BJ (cell line): Measurements from ENCODE around the gene OR2A25. TPM values are rescaled to one million over a fixed set of nuclear protein-coding genes. Genes with fewer than 3 reads are reported as not detected.

ENCODE experiments used
- CTCF ChIA-PET: fragments of 350-600 bp; formaldehyde crosslinking; extraction: SDS; loops from one replicate; lab custom pipeline; 2021; ENCODE audit warnings: antibody characterized with exemption, inconsistent platforms; lab: Yijun Ruan, JAX
- POLR2A ChIA-PET: fragments of 300-600 bp; sonication (Branson Sonifier 250); formaldehyde crosslinking; extraction: SDS; loops from one replicate; lab custom pipeline; 2021; ENCODE audit warnings: antibody characterized with exemption; lab: Charles Lee
- DNase-seq: peaks from one replicate; pipeline ENCODE4 v3.0.0-alpha.2; 2011; ENCODE audit warnings: low read depth
- H3K27me3 ChIP-seq: 2 replicates; pipeline ENCODE4 v1.6.0; 2011; ENCODE audit warnings: low read length; ENCODE audit not compliant: control insufficient read depth, insufficient read depth
- H3K36me3 ChIP-seq: 2 replicates; pipeline ENCODE4 v1.5.1; 2011; ENCODE audit warnings: low read length; ENCODE audit not compliant: control insufficient read depth, insufficient read depth
- H3K4me3 ChIP-seq: 2 replicates; pipeline ENCODE4 v1.5.1; 2011; ENCODE audit warnings: low read depth, mild to moderate bottlenecking, control low read depth, low read length
- CTCF ChIP-seq: IDR thresholded peaks from 2 replicates; pipeline ENCODE4 v1.5.1; 2011; ENCODE audit warnings: low read depth, mild to moderate bottlenecking, control low read depth, inconsistent platforms, low read length, moderate library complexity; ENCODE audit not compliant: insufficient read depth
- polyA plus RNA-seq: library from polyadenylated mRNA; depleted of rRNA; stranded (reverse); fragments of >200 nt; gene quantifications from 2 replicates; pipeline ENCODE4 v1.2.3, GENCODE V29; 2011

Gene OR2A25
- polyA plus RNA-seq, 1 experiment: not detected

DNA sequence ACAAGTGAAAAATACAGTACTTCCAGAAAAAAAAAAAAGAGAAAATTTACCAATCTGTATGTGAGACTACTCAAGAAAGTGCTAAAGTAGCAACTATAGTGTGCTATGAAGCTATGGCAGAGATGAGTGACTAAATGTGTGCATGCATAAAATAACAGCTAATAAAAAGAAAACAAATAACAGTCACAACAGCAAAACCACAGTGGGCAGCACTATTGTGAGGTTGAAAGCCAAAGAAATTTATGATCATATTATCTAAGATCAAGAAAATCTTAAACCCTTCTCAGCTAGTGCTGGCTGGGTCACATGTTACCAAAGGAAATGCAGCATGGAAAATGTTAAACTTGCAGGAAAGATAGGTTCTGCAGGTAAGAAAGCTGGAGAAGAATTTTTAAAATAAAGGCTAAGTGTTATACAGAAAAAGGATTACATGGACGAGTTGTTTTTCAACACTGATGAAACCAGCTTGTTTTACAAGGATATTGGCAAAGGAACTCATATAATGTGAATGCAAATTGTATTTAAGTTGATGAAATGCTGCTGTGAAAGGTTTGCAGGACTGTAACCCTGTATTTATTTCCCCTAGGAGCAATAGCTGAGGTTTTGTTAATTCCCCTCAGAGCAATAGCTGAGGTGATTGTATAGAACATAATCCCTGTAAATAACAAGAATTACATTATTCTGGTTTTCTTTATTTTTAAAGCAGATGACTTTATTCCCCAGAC lies 36.5 kb upstream of the OR2A25 start:
- no peak for TF ChIP-seq CTCF
- ChIA-PET CTCF (interaction anchor here (0.6 to 1.4 kb wide), 5 partner anchors 12 to 1388 kb away, joined by 3 to 5 read pairs (median 4); no protein-coding TSS in a partner anchor), POLR2A (no interaction called here)
- H3K4me3 ChIP-seq: no peak overlapping the region
- DNase-seq: no peak
- no peaks in the 10 kb centered on the region for H3K36me3 ChIP-seq
- no peaks in the 10 kb centered on the region for H3K27me3 ChIP-seq

GRCh38 chr7:144035385-144035784 lies 34.2 kb upstream of the OR2A25 start:
- DNase-seq: no peak
- no peak for TF ChIP-seq CTCF
- no peak overlapping the region for H3K4me3 ChIP-seq
- H3K36me3 ChIP-seq: no peaks in the 10 kb centered on the region
- no peaks in the 10 kb centered on the region for H3K27me3 ChIP-seq
- CTCF ChIA-PET: no interaction called here
- POLR2A ChIA-PET: no interaction called here

DNA sequence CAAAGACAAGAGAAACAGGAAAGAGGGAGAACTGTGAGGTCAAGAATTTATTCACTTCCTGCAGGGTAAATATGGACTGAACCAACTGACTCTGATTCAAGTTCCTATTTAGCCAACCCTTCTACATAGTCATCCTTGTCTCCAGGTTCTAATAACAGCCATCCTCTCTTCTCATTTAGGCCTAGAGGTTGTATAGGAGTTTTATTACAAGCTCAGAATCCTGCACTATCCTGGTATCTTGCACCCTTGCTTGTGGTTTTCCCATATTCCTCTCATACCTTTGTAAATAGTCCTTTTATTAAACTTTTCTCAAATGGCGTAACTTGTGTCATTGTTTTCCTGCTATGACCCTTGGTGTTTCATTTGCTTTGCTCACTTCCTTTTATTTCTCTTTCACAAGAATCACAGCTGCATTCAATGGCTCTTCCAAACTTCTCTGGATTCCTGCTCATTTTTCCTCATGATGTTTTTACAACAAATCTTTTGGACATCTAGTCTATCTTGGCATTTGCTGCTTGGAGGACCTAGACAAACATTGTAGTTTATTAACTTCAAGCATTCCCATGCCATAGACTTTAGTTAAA lies 33.2 kb upstream of the OR2A25 start:
- Histone ChIP-seq H3K36me3 (no peaks in the 10 kb centered on the region), H3K27me3 (no peaks in the 10 kb centered on the region), H3K4me3 (no peak overlapping the region)
- no peak for TF ChIP-seq CTCF
- CTCF ChIA-PET: no interaction called here
- POLR2A ChIA-PET: no interaction called here
- DNase-seq: no peak

- CTCF ChIA-PET: no interaction called here
- no peaks in the 10 kb centered on the region for H3K27me3 ChIP-seq
- H3K36me3 ChIP-seq: no peaks in the 10 kb centered on the region
- POLR2A ChIA-PET: no interaction called here
- TF ChIP-seq CTCF: no peak
- no peak overlapping the region for H3K4me3 ChIP-seq
- DNase-seq: no peak
Observed at GRCh38 chr7:144037414-144038035, 32.1 kb upstream of the OR2A25 start.

- H3K36me3 ChIP-seq: no peaks in the 10 kb centered on the region
- H3K27me3 ChIP-seq: no peaks in the 10 kb centered on the region
- no peak overlapping the region for H3K4me3 ChIP-seq
- CTCF ChIA-PET: no interaction called here
- POLR2A ChIA-PET: no interaction called here
- no peak for TF ChIP-seq CTCF
- no peak for DNase-seq
Observed at GRCh38 chr7:144038887-144039286, 30.7 kb upstream of the OR2A25 start.
